CMK (cell line): ENCODE measurements around the gene SRPK2.
"Not testable (repeated sequence)": the region's sequence is repeated elsewhere in the genome, so short reads cannot be mapped to it uniquely, and the experiment has no call there.

Experiments used
- DNase-seq: peaks from one replicate; pipeline ENCODE4 v3.0.0-alpha.2; 2010; ENCODE audit warnings: low read depth

The SRPK2 gene

GRCh38 chr7:105376908-105377533 lies 11.7 kb downstream of the SRPK2 start:
- DNase-seq, result no peak

GRCh38 chr7:105369944-105370343 lies 18.8 kb downstream of the SRPK2 start:
- no peak for DNase-seq

- DNase-seq, result no peak
Observed at GRCh38 chr7:105367458-105367857, 21.3 kb downstream of the SRPK2 start.

- DNase-seq, result no peak
Observed at GRCh38 chr7:105365541-105366534, 22.9 kb downstream of the SRPK2 start.

- DNase-seq, result no peak
Observed at GRCh38 chr7:105364684-105365083, 24.0 kb downstream of the SRPK2 start.

DNA sequence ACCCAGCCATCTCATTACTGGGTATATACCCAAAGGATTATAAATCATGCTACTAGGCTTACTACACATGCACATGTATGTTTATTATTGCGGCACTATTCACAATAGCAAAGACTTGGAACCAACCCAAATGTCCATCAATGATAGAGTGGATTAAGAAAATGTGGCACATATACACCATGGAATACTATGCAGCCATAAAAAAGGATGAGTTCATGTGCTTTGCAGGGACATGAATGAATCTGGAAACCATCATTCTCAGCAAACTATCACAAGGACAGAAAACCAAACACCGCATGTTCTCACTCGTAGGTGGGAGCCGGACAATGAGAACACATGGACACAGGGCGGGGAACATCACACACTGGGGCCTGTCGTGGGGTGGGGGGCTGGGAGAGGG lies 25.1 kb downstream of the SRPK2 start:
- DNase-seq, result not testable (repeated sequence)

- DNase-seq, result not testable (repeated sequence)
Observed at GRCh38 chr7:105362685-105363084, 26.0 kb downstream of the SRPK2 start.

- DNase-seq, result not testable (repeated sequence)
Observed at GRCh38 chr7:105361995-105362394, 26.7 kb downstream of the SRPK2 start.

- DNase-seq, result not testable (repeated sequence)
Observed at GRCh38 chr7:105360149-105360548, 28.6 kb downstream of the SRPK2 start.

- DNase-seq, result no peak
Observed at GRCh38 chr7:105355701-105356100, 33.0 kb downstream of the SRPK2 start.

GRCh38 chr7:105354383-105354782 lies 34.3 kb downstream of the SRPK2 start:
- DNase-seq, result no peak

DNA sequence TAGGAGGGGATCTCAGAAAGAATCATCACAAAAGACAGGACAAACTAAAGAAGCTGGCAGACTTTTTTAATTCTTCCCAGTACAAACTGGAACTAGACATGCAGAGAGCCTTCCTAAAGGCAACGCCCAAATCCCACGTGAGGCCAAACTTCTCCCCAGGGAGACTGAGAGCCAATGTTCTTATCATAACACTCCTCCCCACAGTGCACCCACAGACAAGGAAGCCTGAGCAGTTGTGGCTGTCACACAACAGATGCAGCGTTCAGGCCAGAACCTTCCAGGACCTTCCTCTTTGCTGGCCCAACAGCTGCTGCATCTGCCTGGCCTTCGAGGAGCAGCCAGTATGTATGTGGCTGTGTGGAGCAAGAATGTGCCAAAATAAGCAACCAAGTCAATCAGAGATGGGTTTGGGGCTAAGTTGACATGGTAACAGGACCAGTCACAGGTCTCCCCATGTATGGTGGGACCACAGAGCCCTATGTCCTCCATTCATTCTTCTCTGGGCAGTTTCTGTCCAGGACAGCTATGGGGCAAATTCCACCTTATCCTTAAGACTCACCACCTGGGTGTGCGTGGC lies 34.9 kb downstream of the SRPK2 start:
- DNase-seq, result peak; percentile 56

DNA sequence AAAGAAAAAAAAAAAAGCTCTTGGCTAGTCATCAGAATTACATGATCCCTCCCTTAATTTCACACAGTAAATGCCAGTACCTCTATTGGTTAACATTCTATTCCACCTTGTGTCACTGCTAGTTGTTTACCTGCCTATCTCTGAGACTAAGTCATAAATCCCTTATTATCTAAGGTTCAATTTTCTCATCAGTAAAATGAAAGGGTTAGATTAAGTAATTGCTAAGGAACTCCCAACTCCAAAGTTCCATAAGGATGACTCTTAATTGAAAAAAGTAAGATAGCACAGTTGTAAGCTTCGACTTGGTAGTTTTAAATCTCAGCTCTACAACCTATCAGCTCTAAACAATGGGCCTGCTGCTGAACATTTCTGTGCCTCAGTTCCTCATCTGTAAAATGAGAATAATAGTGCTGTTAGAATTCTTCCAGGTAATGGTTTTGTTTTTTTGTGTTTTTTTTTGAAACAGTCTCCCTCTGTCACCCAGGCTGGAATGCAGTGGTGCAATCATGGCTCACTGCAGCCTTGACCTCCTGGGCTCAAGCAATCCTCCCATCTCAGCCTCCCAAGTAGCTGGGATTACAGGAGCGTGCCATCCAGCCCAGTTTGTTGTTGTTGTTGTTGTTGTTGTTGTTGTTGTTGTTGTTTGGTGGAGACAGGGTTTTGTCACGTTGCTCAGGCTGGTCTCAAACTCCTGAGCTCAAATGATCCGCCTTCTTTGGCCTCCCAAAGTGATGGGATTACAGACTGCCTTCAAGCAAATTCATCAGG lies 35.6 kb downstream of the SRPK2 start:
- no peak for DNase-seq

DNA sequence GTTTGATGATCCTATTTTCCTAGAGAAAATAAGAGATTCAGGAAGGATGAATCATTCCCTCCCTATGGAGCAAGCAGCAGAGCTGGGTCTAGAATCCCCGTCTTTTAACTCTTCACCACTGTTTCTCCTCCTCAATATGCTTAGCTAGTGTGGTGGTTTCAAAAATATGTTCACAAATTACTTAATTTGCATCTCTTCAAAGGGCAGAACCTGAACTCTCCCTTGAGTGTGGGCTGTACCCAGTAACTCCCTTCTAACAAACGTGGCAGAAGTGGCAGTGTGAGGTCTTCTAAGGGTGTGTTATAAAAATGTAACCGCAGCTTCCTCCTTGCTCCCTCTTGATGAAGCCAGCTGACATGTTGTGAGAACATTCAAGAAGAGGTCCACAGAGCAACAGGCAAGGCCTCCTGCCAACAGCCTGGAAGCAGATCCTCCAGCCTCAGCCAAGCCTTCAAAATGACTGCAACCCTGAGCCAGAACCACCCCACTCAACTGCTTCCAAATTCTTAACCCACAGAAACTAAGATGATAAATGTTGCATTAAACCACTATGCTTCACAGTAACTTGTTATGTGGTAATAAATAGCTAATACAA lies 36.6 kb downstream of the SRPK2 start:
- peak; percentile 54 for DNase-seq

DNA sequence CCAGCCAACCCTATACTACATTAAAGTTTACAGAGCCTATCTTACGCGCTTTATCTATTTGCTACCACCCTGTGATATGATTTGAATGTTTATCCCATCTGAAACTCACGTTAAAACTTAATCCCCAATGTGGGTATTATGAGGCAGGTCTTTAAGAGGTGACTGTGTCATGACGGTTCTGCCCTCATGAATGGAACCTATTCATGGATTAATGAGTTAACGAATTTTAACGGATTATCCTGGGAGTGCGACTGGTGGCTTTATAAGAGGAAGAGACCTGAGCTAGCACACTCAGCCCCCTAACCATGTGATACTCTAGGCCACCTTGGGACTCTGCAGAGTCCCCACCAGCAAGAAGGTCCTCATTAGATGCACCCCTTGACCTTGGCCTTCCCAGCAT lies 37.8 kb downstream of the SRPK2 start:
- DNase-seq, result no peak

- not testable (repeated sequence) for DNase-seq
Observed at GRCh38 chr7:105348177-105348576, 40.5 kb downstream of the SRPK2 start.

- DNase-seq, result no peak
Observed at GRCh38 chr7:105346593-105347322, 42.0 kb downstream of the SRPK2 start.

DNA sequence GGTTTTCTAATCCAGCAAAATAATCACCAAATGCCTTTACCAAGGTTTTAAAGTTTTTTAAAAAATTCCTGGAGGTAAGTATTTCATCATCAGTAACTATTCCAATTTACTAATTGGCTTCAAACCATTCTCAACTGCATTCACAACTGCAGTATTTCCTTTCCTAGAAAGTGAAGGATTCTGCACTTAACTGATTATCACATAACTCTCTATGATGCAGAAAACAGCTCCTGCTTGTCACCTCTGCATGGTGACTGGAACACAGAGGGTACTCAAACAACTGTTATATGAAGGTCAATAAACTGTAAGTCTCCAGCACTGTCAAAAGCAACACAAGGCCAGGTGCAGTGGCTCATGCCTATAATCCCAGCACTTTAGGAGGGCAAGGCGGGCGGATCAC lies 42.6 kb downstream of the SRPK2 start:
- DNase-seq, result no peak

GRCh38 chr7:105345725-105346124 lies 43.0 kb downstream of the SRPK2 start:
- no peak for DNase-seq

GRCh38 chr7:105345003-105345402 lies 43.7 kb downstream of the SRPK2 start:
- no peak for DNase-seq
